Suprapubic skin (tissue), 3 donors: ENCODE results near the gene SIDT1.

ENCODE experiments used
- CTCF ChIP-seq, 2 donors: fragments of 200-600 bp in 1 of 2; fragments of 450-650 bp in 1 of 2; sonication (generic) in 1 of 2; IDR thresholded peaks; one replicate each; pipeline ENCODE4 v1.5.1; 2016 to 2019; ENCODE audit warnings: antibody characterized with exemption in 2 of 2, mild to moderate bottlenecking in 1 of 2, moderate library complexity in 1 of 2
- POLR2A ChIP-seq, 2 donors: fragments of 450-650 bp; IDR thresholded peaks; one replicate each; pipeline ENCODE4 v1.6.1; 2017; ENCODE audit warnings: antibody characterized with exemption in 2 of 2, mild to moderate bottlenecking in 2 of 2, moderate library complexity in 2 of 2

DNA sequence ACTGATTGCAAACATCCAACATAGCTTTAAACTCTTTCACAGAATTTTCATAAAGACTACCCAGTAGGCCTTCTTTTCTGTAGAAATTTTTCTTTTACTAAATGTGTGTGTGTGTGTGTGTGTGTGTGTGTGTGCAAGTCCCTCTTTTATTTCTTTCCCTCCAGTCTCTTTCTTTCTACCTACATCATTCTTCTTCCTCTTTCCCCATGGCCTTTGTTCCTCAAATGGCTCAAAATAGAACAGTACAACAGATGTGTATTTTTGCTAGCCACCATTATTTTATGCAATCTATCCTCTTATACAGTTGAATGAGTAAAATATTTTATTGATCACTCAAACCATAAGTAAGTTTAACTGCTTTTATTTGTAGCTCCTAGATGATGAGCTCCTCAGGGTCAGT lies 87.7 kb downstream of the SIDT1 start:
- no peak for TF ChIP-seq CTCF (IDR thresholded peaks at IDR 0.05)
- TF ChIP-seq POLR2A (IDR thresholded peaks at IDR 0.05), result no peak
